Body of pancreas (tissue), 4 donors: Measurements from ENCODE around the gene ZNF440.

Experiments
- POLR2A ChIP-seq, 3 donors: fragments of 450-650 bp; IDR thresholded peaks; one replicate each; pipeline ENCODE4 v1.6.1; 2016; ENCODE audit warnings: antibody characterized with exemption in 3 of 3, mild to moderate bottlenecking in 2 of 3
- TF ChIP-seq, protein P1 (sequence below), 7 experiments: fragments of 450-650 bp in 4 of 7; fragments of 200-600 bp in 3 of 7; sonication (generic) in 3 of 7; IDR thresholded peaks; one replicate each; pipeline ENCODE4 v1.5.1; 2016 to 2019; ENCODE audit warnings: antibody characterized with exemption in 7 of 7

DNA sequence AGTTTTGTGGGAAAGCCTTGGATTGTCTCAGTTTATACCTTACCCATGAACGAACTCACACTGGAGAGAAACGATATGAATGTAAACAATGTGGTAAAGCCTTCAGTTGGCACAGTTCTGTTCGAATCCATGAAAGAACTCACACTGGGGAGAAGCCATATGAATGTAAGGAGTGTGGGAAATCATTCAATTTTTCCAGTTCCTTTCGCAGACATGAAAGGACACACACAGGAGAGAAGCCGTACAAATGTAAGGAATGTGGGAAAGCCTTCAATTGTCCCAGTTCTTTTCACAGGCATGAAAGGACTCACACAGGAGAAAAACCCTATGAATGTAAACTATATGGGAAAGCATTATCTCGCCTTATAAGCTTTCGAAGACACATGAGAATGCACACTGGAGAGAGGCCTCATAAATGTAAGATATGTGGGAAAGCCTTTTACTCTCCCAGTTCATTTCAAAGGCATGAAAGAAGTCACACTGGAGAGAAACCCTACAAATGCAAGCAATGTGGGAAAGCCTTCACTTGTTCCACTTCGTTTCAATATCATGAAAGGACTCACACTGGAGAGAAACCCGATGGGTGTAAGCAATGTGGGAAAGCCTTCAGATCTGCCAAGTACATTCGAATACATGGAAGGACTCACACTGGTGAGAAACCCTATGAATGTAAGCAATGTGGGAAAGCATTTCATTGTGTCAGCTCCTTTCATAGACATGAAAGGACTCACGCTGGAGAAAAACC, 7.5 kb upstream of the ZNF440 start:
- TF ChIP-seq, protein P1, sequence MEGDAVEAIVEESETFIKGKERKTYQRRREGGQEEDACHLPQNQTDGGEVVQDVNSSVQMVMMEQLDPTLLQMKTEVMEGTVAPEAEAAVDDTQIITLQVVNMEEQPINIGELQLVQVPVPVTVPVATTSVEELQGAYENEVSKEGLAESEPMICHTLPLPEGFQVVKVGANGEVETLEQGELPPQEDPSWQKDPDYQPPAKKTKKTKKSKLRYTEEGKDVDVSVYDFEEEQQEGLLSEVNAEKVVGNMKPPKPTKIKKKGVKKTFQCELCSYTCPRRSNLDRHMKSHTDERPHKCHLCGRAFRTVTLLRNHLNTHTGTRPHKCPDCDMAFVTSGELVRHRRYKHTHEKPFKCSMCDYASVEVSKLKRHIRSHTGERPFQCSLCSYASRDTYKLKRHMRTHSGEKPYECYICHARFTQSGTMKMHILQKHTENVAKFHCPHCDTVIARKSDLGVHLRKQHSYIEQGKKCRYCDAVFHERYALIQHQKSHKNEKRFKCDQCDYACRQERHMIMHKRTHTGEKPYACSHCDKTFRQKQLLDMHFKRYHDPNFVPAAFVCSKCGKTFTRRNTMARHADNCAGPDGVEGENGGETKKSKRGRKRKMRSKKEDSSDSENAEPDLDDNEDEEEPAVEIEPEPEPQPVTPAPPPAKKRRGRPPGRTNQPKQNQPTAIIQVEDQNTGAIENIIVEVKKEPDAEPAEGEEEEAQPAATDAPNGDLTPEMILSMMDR (IDR thresholded peaks at IDR 0.05), result no peak
- no peak for TF ChIP-seq POLR2A (IDR thresholded peaks at IDR 0.05)
